ENCODE data around the gene HMCN2.

Gene HMCN2

DNA sequence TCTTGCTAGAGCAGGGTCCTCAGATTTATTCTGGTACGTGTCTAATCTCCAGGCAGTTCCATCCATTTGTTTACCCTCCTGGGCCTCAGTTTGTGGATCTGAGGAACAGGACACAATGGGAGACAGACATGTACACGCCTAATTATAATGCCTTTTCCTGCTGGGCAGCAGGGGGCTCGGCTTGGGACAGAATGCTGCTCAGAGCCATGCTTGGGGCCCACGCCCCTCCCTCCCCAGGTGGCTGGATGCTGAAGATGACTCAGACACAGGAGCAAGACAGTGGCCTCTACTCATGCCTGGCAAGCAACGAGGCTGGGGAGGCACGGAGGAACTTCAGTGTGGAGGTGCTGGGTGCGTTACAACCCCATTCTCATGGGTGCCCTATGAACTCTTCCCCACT, 106.5 kb downstream of the HMCN2 start:
- Histone ChIP-seq H3K27me3 (ENCODE audit: low read depth, low read length) (no peaks in the 10 kb centered on the region), H3K79me2 (ENCODE audit: low read length) (no peaks in the 10 kb centered on the region), H3K4me1 (ENCODE audit: low read length) (peaks cover 12% of the 10 kb centered on the region; the same call in 1 of the 2 replicates), H3K36me3 (replicated peaks; ENCODE audit: low read depth, low read length) (no peaks in the 10 kb centered on the region), H4K20me1 (ENCODE audit: insufficient read depth, low read length) (no peaks in the 10 kb centered on the region), H3K9me3 (ENCODE audit: insufficient read depth, low read length) (no peaks in the 10 kb centered on the region), H3K4me2 (ENCODE audit: low read length) (no peak overlapping the region), H3K9ac (ENCODE audit: low read length) (no peak overlapping the region), H3K4me3 (ENCODE audit: low read length) (no peak overlapping the region), H2AFZ (ENCODE audit: low read depth, low read length) (no peak overlapping the region), H3K27ac (ENCODE audit: low read length) (no peak overlapping the region)
- TF ChIP-seq EZH2phosphoT487 (IDR thresholded peaks at IDR 0.05; ENCODE audit: low read depth), result no peak
- TF ChIP-seq, protein P1, sequence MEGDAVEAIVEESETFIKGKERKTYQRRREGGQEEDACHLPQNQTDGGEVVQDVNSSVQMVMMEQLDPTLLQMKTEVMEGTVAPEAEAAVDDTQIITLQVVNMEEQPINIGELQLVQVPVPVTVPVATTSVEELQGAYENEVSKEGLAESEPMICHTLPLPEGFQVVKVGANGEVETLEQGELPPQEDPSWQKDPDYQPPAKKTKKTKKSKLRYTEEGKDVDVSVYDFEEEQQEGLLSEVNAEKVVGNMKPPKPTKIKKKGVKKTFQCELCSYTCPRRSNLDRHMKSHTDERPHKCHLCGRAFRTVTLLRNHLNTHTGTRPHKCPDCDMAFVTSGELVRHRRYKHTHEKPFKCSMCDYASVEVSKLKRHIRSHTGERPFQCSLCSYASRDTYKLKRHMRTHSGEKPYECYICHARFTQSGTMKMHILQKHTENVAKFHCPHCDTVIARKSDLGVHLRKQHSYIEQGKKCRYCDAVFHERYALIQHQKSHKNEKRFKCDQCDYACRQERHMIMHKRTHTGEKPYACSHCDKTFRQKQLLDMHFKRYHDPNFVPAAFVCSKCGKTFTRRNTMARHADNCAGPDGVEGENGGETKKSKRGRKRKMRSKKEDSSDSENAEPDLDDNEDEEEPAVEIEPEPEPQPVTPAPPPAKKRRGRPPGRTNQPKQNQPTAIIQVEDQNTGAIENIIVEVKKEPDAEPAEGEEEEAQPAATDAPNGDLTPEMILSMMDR (IDR thresholded peaks at IDR 0.05; ENCODE audit: low read depth, low read length), result no peak

DNA sequence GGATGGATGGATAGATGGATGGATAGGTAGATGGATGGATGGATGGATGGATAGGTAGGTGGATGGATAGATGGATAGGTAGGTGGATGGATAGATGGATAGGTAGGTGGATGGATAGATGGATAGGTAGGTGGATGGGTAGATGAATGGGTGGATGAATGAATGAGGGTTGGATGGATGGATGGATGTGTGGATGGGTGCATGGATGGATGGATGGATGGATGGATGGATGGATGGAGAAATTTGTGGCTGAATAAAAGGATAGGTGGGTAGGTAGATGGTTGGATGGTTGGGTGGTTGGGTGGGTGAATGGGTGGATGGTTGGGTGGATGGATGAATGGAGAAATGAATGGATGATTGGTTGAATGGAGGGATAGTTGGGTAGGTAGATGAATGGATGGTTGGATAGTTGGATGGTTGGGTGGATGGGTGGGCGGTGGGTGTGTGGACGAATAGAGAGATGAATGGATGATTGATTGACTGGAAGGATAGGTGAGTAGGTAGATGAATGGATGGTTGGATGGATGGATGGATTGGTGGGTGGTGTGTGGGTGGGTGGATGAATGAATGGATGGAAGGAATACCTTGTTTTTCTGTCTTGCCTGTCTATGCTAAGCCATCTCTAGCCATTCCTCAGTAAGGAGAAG, 108.2 kb downstream of the HMCN2 start:
- Histone ChIP-seq H3K4me1 (ENCODE audit: low read length) (peaks cover 4% of the 10 kb centered on the region; the same call in 1 of the 2 replicates), H2AFZ (ENCODE audit: low read depth, low read length) (no peak overlapping the region), H3K36me3 (replicated peaks; ENCODE audit: low read depth, low read length) (no peaks in the 10 kb centered on the region), H3K4me3 (ENCODE audit: low read length) (no peak overlapping the region), H3K27me3 (ENCODE audit: low read depth, low read length) (no peaks in the 10 kb centered on the region), H3K79me2 (ENCODE audit: low read length) (no peaks in the 10 kb centered on the region), H3K9ac (ENCODE audit: low read length) (no peak overlapping the region), H3K27ac (ENCODE audit: low read length) (no peak overlapping the region), H4K20me1 (ENCODE audit: insufficient read depth, low read length) (no peaks in the 10 kb centered on the region), H3K4me2 (ENCODE audit: low read length) (no peak overlapping the region), H3K9me3 (ENCODE audit: insufficient read depth, low read length) (no peaks in the 10 kb centered on the region)
- TF ChIP-seq, protein P1 (IDR thresholded peaks at IDR 0.05; ENCODE audit: low read depth, low read length), result no peak
- TF ChIP-seq EZH2phosphoT487 (IDR thresholded peaks at IDR 0.05; ENCODE audit: low read depth), result no peak

DNA sequence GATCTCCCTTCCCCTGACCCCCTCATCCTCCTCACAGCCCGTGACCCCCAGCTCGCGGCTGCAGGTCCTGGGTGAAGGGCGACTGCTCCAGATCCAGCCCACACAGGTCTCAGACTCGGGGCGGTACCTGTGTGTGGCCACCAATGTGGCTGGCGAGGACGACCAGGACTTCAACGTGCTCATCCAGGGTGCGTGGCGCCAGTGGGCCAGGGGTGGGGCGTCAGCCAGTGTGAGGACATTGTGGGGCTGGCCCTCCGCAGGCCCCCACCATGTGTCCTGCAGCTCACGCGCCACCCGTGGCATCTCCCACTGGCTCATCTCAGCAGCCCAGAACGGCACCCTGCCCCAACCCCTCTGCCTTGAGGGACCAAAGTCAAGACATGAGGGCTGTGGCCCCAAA, 112.1 kb downstream of the HMCN2 start:
- Histone ChIP-seq H3K9me3 (ENCODE audit: insufficient read depth, low read length) (no peaks in the 10 kb centered on the region), H3K4me2 (ENCODE audit: low read length) (no peak overlapping the region), H3K9ac (ENCODE audit: low read length) (no peak overlapping the region), H3K4me1 (ENCODE audit: low read length) (no peaks in the 10 kb centered on the region), H3K36me3 (replicated peaks; ENCODE audit: low read depth, low read length) (no peaks in the 10 kb centered on the region), H3K4me3 (ENCODE audit: low read length) (no peak overlapping the region), H2AFZ (ENCODE audit: low read depth, low read length) (no peak overlapping the region), H4K20me1 (ENCODE audit: insufficient read depth, low read length) (no peaks in the 10 kb centered on the region), H3K27me3 (ENCODE audit: low read depth, low read length) (no peaks in the 10 kb centered on the region), H3K79me2 (ENCODE audit: low read length) (no peaks in the 10 kb centered on the region), H3K27ac (ENCODE audit: low read length) (no peak overlapping the region)
- TF ChIP-seq EZH2phosphoT487 (IDR thresholded peaks at IDR 0.05; ENCODE audit: low read depth), result no peak
- TF ChIP-seq, protein P1 (IDR thresholded peaks at IDR 0.05; ENCODE audit: low read depth, low read length), result no peak

DNA sequence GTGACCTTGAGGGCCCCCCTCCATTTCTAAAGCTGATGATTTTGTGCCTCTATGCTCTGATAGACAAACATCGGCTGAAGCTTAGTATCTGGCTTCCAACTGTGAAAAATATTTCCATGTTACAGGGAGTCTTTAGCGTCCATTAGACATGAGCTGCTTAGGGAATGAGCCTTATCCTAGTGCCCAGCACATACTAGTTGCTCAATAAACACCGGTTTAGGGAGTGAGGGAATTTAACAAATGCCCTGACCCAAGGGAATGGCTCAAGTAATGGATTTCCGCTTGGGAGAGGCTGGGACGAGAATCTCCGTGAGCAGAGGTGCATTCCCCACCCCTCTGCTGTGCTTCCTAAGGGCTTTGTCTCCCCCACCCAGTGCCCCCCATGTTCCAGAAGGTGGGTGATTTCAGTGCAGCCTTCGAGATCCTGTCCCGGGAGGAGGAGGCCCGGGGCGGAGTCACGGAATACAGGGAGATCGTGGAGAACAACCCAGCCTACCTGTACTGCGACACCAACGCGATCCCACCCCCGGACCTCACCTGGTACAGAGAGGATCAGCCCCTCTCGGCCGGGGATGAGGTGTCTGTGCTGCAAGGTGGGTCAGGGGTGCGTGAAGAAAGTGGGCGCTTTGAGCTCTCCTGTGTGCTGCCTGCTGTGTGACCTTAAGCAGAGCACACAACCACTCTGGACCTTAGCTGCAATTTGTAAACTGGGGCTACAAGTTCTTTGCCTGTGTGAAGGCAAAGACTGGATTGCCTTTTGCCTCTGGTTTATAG, 113.5 kb downstream of the HMCN2 start:
- Histone ChIP-seq H4K20me1 (ENCODE audit: insufficient read depth, low read length) (no peaks in the 10 kb centered on the region), H3K4me2 (ENCODE audit: low read length) (no peak overlapping the region), H3K79me2 (ENCODE audit: low read length) (no peaks in the 10 kb centered on the region), H3K4me3 (ENCODE audit: low read length) (no peak overlapping the region), H3K9ac (ENCODE audit: low read length) (no peak overlapping the region), H3K27ac (ENCODE audit: low read length) (no peak overlapping the region), H3K4me1 (ENCODE audit: low read length) (no peaks in the 10 kb centered on the region), H3K27me3 (ENCODE audit: low read depth, low read length) (no peaks in the 10 kb centered on the region), H3K9me3 (ENCODE audit: insufficient read depth, low read length) (no peaks in the 10 kb centered on the region), H2AFZ (ENCODE audit: low read depth, low read length) (no peak overlapping the region), H3K36me3 (replicated peaks; ENCODE audit: low read depth, low read length) (no peaks in the 10 kb centered on the region)
- TF ChIP-seq EZH2phosphoT487 (IDR thresholded peaks at IDR 0.05; ENCODE audit: low read depth), result no peak
- TF ChIP-seq, protein P1 (IDR thresholded peaks at IDR 0.05; ENCODE audit: low read depth, low read length), result no peak

Measured in OCI-LY3 (cell line).